ENCODE data around the gene CHSY3. TPM values are rescaled to one million over a fixed set of nuclear protein-coding genes. Genes with fewer than 3 reads are reported as not detected.

CHSY3 gene
- total RNA-seq, 4 donors from 2014 or later = 0.51 to 7.8 (median 2.2) TPM

GRCh38 chr5:130068988-130069387 lies 164.7 kb downstream of the CHSY3 start:
- Histone ChIP-seq H3K9me3 (no peaks in the 10 kb centered on the region), H3K4me3 (no peak overlapping the region), H3K27ac (no peak overlapping the region), H3K36me3 (no peaks in the 10 kb centered on the region), H3K27me3 (no peaks in the 10 kb centered on the region), H3K4me1 (no peaks in the 10 kb centered on the region)
- TF ChIP-seq POLR2A (IDR thresholded peaks at IDR 0.05) (no peak), CTCF (IDR thresholded peaks at IDR 0.05 in 4 of 5, conservative IDR thresholded peaks at IDR 0.05 in 1 of 5) (no peak)
- intact Hi-C loops (cut with DNase I; ENCODE audit: low total_unique reads) = no loop called here
- no peak for ATAC-seq
- in situ Hi-C loops (cut with MboI; ENCODE audit: low sequenced_read_pairs in 4 of 4) = no loop called here
- no peak for DNase-seq

GRCh38 chr5:130074820-130075219 lies 170.6 kb downstream of the CHSY3 start:
- intact Hi-C loops (cut with DNase I; ENCODE audit: low total_unique reads) = no loop called here
- Histone ChIP-seq H3K27me3 (no peaks in the 10 kb centered on the region), H3K9me3 (no peaks in the 10 kb centered on the region), H3K4me1 (no peaks in the 10 kb centered on the region), H3K27ac (no peak overlapping the region), H3K4me3 (no peak overlapping the region), H3K36me3 (no peaks in the 10 kb centered on the region)
- no peak for DNase-seq
- no peak for ATAC-seq
- TF ChIP-seq CTCF (IDR thresholded peaks at IDR 0.05 in 4 of 5, conservative IDR thresholded peaks at IDR 0.05 in 1 of 5) = no peak
- no peak for TF ChIP-seq POLR2A (IDR thresholded peaks at IDR 0.05)
- in situ Hi-C loops (cut with MboI; ENCODE audit: low sequenced_read_pairs in 4 of 4) = no loop called here

GRCh38 chr5:130077007-130077406 lies 172.7 kb downstream of the CHSY3 start:
- no peaks in the 10 kb centered on the region for H3K4me1 ChIP-seq
- H3K9me3 ChIP-seq = no peaks in the 10 kb centered on the region
- ATAC-seq (no peak), DNase-seq (no peak)
- intact Hi-C loops (cut with DNase I; ENCODE audit: low total_unique reads) = no loop called here
- H3K4me3 ChIP-seq = no peak overlapping the region
- no peaks in the 10 kb centered on the region for H3K36me3 ChIP-seq
- no peaks in the 10 kb centered on the region for H3K27me3 ChIP-seq
- no peak for TF ChIP-seq POLR2A (IDR thresholded peaks at IDR 0.05)
- TF ChIP-seq CTCF (IDR thresholded peaks at IDR 0.05 in 4 of 5, conservative IDR thresholded peaks at IDR 0.05 in 1 of 5) = no peak
- no peak overlapping the region for H3K27ac ChIP-seq
- in situ Hi-C loops (cut with MboI; ENCODE audit: low sequenced_read_pairs in 4 of 4) = no loop called here

- Histone ChIP-seq H3K4me1 (no peaks in the 10 kb centered on the region), H3K27ac (no peak overlapping the region), H3K36me3 (no peaks in the 10 kb centered on the region), H3K9me3 (no peaks in the 10 kb centered on the region), H3K4me3 (no peak overlapping the region), H3K27me3 (no peaks in the 10 kb centered on the region)
- in situ Hi-C loops (cut with MboI; ENCODE audit: low sequenced_read_pairs in 4 of 4) = no loop called here
- ATAC-seq (no peak), DNase-seq (no peak)
- TF ChIP-seq POLR2A (IDR thresholded peaks at IDR 0.05) (no peak), CTCF (IDR thresholded peaks at IDR 0.05 in 4 of 5, conservative IDR thresholded peaks at IDR 0.05 in 1 of 5) (no peak)
- intact Hi-C loops (cut with DNase I; ENCODE audit: low total_unique reads) = no loop called here
Observed at GRCh38 chr5:130078661-130079060, 174.4 kb downstream of the CHSY3 start.

- TF ChIP-seq POLR2A (IDR thresholded peaks at IDR 0.05) (no peak), CTCF (IDR thresholded peaks at IDR 0.05 in 4 of 5, conservative IDR thresholded peaks at IDR 0.05 in 1 of 5) (no peak)
- Histone ChIP-seq H3K27ac (no peak overlapping the region), H3K27me3 (no peaks in the 10 kb centered on the region), H3K36me3 (no peaks in the 10 kb centered on the region), H3K4me1 (no peaks in the 10 kb centered on the region), H3K4me3 (no peak overlapping the region), H3K9me3 (no peaks in the 10 kb centered on the region)
- DNase-seq (no peak), ATAC-seq (no peak)
- in situ Hi-C loops (cut with MboI; ENCODE audit: low sequenced_read_pairs in 4 of 4) (no loop called here), intact Hi-C loops (cut with DNase I; ENCODE audit: low total_unique reads) (no loop called here)
Observed at GRCh38 chr5:130090569-130091270, 186.5 kb downstream of the CHSY3 start.

All from gastrocnemius medialis (tissue), 4 donors.